Measurements from ENCODE around the gene MAD2L2. TPM values are rescaled to one million over a fixed set of nuclear protein-coding genes. Genes with fewer than 3 reads are reported as not detected.

The MAD2L2 gene
- total RNA-seq, 1 donor, result 20.6 TPM

GRCh38 chr1:11691928-11692711 is 11.2 kb upstream of the MAD2L2 start:
- Histone ChIP-seq H3K27ac (ENCODE audit: low read depth, low read length) (no peak overlapping the region), H4K20me1 (ENCODE audit: insufficient read depth, low read length) (peaks cover 4% of the 10 kb centered on the region), H3K27me3 (ENCODE audit: insufficient read depth, low read length) (peaks cover 55% of the 10 kb centered on the region), H3K9me3 (ENCODE audit: low read depth, low read length) (no peaks in the 10 kb centered on the region), H3K79me2 (ENCODE audit: insufficient read depth, low read length) (no peaks in the 10 kb centered on the region), H2AFZ (ENCODE audit: low read length) (no peak overlapping the region), H3K4me2 (ENCODE audit: insufficient read depth, low read length) (no peak overlapping the region), H3K4me1 (ENCODE audit: insufficient read depth, low read length) (peaks cover 12% of the 10 kb centered on the region), H3K4me3 (ENCODE audit: insufficient read depth, low read length) (no peak overlapping the region), H3K36me3 (ENCODE audit: insufficient read depth, low read length) (no peaks in the 10 kb centered on the region)
- DNase-seq (ENCODE audit: insufficient read length, low spot score, missing footprints), result no peak
- TF ChIP-seq CTCF (IDR thresholded peaks at IDR 0.05; ENCODE audit: extremely low read depth, low read depth, low read length), result no peak

GRCh38 chr1:11691302-11691914 is 10.5 kb upstream of the MAD2L2 start, which contains the start of gene DRAXIN:
TSS of gene DRAXIN (plus strand) at chr1:11691710. CDS start at chr1:11706259, 14,549 bp downstream.
- Histone ChIP-seq H2AFZ (ENCODE audit: low read length) (no peak within 1 kb of the TSS), H4K20me1 (ENCODE audit: insufficient read depth, low read length) (peaks cover 4% of the 10 kb centered on the region), H3K4me3 (ENCODE audit: insufficient read depth, low read length) (no peak within 1 kb of the TSS), H3K27me3 (ENCODE audit: insufficient read depth, low read length) (peaks cover 53% of the 10 kb centered on the region), H3K4me1 (ENCODE audit: insufficient read depth, low read length) (peaks cover 12% of the 10 kb centered on the region), H3K79me2 (ENCODE audit: insufficient read depth, low read length) (no peaks in the 10 kb centered on the region), H3K27ac (ENCODE audit: low read depth, low read length) (no peak within 1 kb of the TSS), H3K36me3 (ENCODE audit: insufficient read depth, low read length) (no peaks in the 10 kb centered on the region), H3K4me2 (ENCODE audit: insufficient read depth, low read length) (no peak within 1 kb of the TSS), H3K9me3 (ENCODE audit: low read depth, low read length) (no peaks in the 10 kb centered on the region)
- DNase-seq (ENCODE audit: insufficient read length, low spot score, missing footprints), result no peak
- no peak for TF ChIP-seq CTCF (IDR thresholded peaks at IDR 0.05; ENCODE audit: extremely low read depth, low read depth, low read length)

- Histone ChIP-seq H2AFZ (ENCODE audit: low read length) (no peak overlapping the region), H3K27ac (ENCODE audit: low read depth, low read length) (no peak overlapping the region), H3K79me2 (ENCODE audit: insufficient read depth, low read length) (no peaks in the 10 kb centered on the region), H3K36me3 (ENCODE audit: insufficient read depth, low read length) (no peaks in the 10 kb centered on the region), H3K4me3 (ENCODE audit: insufficient read depth, low read length) (no peak overlapping the region), H3K9me3 (ENCODE audit: low read depth, low read length) (no peaks in the 10 kb centered on the region), H3K4me1 (ENCODE audit: insufficient read depth, low read length) (peaks cover 12% of the 10 kb centered on the region), H3K4me2 (ENCODE audit: insufficient read depth, low read length) (no peak overlapping the region), H4K20me1 (ENCODE audit: insufficient read depth, low read length) (peaks cover 4% of the 10 kb centered on the region), H3K27me3 (ENCODE audit: insufficient read depth, low read length) (peaks cover 58% of the 10 kb centered on the region)
- DNase-seq (ENCODE audit: insufficient read length, low spot score, missing footprints), result no peak
- no peak for TF ChIP-seq CTCF (IDR thresholded peaks at IDR 0.05; ENCODE audit: extremely low read depth, low read depth, low read length)
Measured at GRCh38 chr1:11690397-11691301, 9.7 kb upstream of the MAD2L2 start.
